Ovary (tissue), 3 donors: ENCODE results near the gene SLC29A4.

Experiments
- POLR2A ChIP-seq: fragments of 450-650 bp; IDR thresholded peaks from one replicate; pipeline ENCODE4 v1.6.1; 2017; ENCODE audit warnings: antibody characterized with exemption, mild to moderate bottlenecking, moderate library complexity
- TF ChIP-seq, protein P1 (sequence below), 3 donors: fragments of 450-650 bp in 2 of 3; fragments of 200-600 bp in 1 of 3; IDR thresholded peaks; one replicate each; pipeline versions ENCODE4 v1.5.1 to v1.8.0; 2016 to 2022; ENCODE audit warnings: antibody characterized with exemption in 3 of 3, mild to moderate bottlenecking in 1 of 3
- donor health status: DM: no; HTN: no; CAD: no.

DNA sequence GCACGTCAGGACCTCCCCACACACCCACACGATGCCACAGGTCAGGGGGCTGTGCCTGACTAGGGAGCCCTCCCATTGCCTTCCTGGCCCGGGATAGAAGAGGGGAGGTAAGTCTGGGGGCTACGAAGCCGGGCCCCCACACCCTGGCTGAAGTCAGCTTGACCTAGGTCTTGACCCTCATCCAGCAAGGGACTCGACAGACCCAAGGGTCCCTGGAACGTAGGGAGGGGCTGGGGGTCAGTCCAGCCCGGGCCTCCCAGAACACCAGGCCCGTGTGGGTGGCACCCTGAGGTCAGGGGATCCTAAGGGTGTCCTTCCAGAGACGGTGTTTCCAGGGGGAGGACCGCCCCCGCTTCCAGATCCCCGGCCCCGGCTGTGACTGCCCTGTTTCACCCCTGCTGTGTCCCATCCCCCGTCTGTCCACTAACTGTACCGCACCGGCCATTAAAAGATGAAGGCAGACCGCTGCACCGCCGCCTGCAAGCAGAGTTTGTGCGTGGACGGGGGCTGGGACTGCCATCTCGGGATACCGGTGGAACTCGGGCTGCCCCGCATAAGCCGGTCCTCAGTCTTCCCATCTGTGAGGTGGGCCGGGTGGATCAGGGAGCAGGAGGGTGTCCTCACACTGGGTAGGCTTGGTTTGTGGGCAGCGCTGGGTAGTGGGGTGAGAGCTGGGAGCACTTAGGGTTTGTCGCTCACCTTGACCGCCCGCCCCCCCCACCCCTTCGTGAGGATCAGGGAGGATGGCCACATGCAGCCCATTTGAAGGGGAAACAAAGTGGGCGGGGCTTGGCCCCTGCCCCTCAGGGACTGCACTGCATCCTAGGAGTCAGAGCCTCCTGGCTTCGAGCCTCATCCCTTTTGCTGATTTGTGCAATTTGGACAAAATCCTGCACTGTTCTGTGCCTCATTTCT, 21.1 kb downstream of the SLC29A4 start:
- no peak for TF ChIP-seq POLR2A
- TF ChIP-seq, protein P1, sequence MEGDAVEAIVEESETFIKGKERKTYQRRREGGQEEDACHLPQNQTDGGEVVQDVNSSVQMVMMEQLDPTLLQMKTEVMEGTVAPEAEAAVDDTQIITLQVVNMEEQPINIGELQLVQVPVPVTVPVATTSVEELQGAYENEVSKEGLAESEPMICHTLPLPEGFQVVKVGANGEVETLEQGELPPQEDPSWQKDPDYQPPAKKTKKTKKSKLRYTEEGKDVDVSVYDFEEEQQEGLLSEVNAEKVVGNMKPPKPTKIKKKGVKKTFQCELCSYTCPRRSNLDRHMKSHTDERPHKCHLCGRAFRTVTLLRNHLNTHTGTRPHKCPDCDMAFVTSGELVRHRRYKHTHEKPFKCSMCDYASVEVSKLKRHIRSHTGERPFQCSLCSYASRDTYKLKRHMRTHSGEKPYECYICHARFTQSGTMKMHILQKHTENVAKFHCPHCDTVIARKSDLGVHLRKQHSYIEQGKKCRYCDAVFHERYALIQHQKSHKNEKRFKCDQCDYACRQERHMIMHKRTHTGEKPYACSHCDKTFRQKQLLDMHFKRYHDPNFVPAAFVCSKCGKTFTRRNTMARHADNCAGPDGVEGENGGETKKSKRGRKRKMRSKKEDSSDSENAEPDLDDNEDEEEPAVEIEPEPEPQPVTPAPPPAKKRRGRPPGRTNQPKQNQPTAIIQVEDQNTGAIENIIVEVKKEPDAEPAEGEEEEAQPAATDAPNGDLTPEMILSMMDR (IDR thresholded peaks at IDR 0.05), result no peak
